Vagina (tissue), 2 donors: ENCODE results near the gene TRPM4.

Source experiments
- CTCF ChIP-seq, 3 experiments: fragments of 450-650 bp in 2 of 3; fragments of 200-600 bp in 1 of 3; sonication (generic) in 1 of 3; IDR thresholded peaks; one replicate each; pipeline ENCODE4 v1.5.1; 2017 to 2019; ENCODE audit warnings: antibody characterized with exemption in 3 of 3, mild to moderate bottlenecking in 2 of 3, moderate library complexity in 2 of 3
- POLR2A ChIP-seq, 2 donors: fragments of 450-650 bp; IDR thresholded peaks; one replicate each; pipeline ENCODE4 v1.6.1; 2017; ENCODE audit warnings: antibody characterized with exemption in 2 of 2, mild to moderate bottlenecking in 2 of 2, moderate library complexity in 2 of 2

- TF ChIP-seq CTCF (IDR thresholded peaks at IDR 0.05) (no peak), POLR2A (IDR thresholded peaks at IDR 0.05) (no peak)
These were observed 4.3 kb upstream of the TRPM4 start for GRCh38 chr19:49153167-49153809.
